AG10803 (cell line): ENCODE data around the gene CAPZA2.

Source experiments
- DNase-seq: peaks from one replicate; pipeline ENCODE4 v3.0.0; 2010; ENCODE audit warnings: low read depth
- H3K4me3 ChIP-seq: 2 replicates; pipeline ENCODE4 v1.5.1; 2011; ENCODE audit warnings: mild to moderate bottlenecking, low read length, control low read depth
- CTCF ChIP-seq: conservative IDR thresholded peaks from 2 replicates; pipeline ENCODE4 v1.5.1; 2011; ENCODE audit warnings: mild to moderate bottlenecking, low read length, control low read depth, inconsistent platforms

The CAPZA2 gene

GRCh38 chr7:116829041-116829440, 33.3 kb upstream of the CAPZA2 start:
- no peak for TF ChIP-seq CTCF
- H3K4me3 ChIP-seq, result no peak overlapping the region
- no peak for DNase-seq

GRCh38 chr7:116829493-116829892, 32.9 kb upstream of the CAPZA2 start:
- no peak for TF ChIP-seq CTCF
- H3K4me3 ChIP-seq, result no peak overlapping the region
- DNase-seq, result no peak

- no peak for DNase-seq
- no peak for TF ChIP-seq CTCF
- no peak overlapping the region for H3K4me3 ChIP-seq
Measured at GRCh38 chr7:116832692-116833091, 29.7 kb upstream of the CAPZA2 start.

GRCh38 chr7:116834815-116835504, 27.4 kb upstream of the CAPZA2 start:
- H3K4me3 ChIP-seq, result no peak overlapping the region
- DNase-seq, result peak; percentile 12
- no peak for TF ChIP-seq CTCF

- H3K4me3 ChIP-seq, result no peak overlapping the region
- TF ChIP-seq CTCF, result no peak
- no peak for DNase-seq
Measured at GRCh38 chr7:116836048-116836447, 26.3 kb upstream of the CAPZA2 start.

- TF ChIP-seq CTCF, result no peak
- no peak overlapping the region for H3K4me3 ChIP-seq
- DNase-seq, result no peak
Measured at GRCh38 chr7:116836911-116837310, 25.5 kb upstream of the CAPZA2 start.

GRCh38 chr7:116837586-116837985, 24.8 kb upstream of the CAPZA2 start:
- DNase-seq, result no peak
- H3K4me3 ChIP-seq, result no peak overlapping the region
- no peak for TF ChIP-seq CTCF
